HPDE6-E6E7 (cell line): ENCODE results near the gene NDUFA12.
"Not testable (repeated sequence)": the region's sequence is repeated elsewhere in the genome, so short reads cannot be mapped to it uniquely, and the experiment has no call there.

Experiments
- DNase-seq: peaks from one replicate; pipeline ENCODE4 v3.0.0; 2011; ENCODE audit warnings: missing footprints; ENCODE audit errors: extremely low spot score

NDUFA12 gene

DNA sequence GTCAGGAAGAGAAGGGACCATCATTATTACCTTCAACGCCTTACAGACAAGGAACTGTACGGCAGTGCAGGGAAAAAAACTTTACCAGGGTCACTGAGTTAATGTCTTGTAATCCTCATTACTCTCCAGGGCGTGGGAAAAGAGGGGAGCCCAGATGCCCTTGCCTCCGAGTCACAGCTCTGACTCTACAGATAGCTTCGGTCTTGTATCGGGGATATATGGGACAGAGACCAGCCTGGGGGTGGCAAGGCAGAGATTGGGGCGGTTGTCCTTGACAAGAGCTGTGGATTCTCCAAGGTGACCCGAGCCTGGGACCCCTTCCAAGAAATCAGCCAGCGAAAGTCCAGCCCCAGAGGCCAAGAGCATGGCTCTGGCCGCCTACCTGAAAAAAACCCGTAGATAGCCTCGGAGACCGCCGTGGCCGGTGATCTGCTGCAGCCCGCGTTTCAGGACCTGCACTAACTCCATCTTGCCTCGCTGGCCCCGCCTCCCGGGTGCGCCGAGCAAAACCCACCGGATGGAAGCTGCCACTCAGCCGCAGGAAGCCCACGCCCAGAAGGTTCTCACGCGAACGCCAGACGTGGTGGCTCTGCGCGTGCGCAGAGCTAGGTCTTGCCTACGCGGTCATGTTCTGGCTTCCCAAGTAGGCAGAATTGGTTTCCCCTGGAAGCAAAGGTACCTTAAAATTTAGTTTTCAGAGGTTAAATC, at the start of gene NDUFA12:
TSS of gene NDUFA12 (minus strand) at position 485 of the 708 bp plus-strand sequence. CDS start at position 468, 17 bp downstream.
- DNase-seq: peak; percentile 90

DNA sequence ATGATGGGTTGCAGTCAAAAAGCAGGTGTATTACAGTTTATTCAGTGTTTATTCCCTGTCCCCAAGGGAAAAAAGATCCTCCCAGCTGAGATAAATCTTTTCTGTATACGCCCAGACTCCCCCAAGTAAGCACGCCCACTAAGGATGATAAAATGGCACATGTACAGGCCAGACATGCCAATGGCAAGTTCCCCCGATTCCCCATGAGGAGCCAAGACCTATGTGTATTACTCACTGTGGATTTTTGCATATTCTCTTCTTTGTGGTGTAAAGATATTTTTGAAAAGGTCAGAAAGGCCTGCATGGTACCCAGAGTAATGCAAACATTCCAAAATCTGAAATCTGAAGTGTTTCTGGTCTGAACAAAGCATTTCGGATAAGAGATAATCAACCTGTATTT, 47.7 kb upstream of the NDUFA12 start:
- no peak for DNase-seq

- DNase-seq: no peak
Measured at GRCh38 chr12:95037906-95038305, 34.4 kb upstream of the NDUFA12 start.

DNA sequence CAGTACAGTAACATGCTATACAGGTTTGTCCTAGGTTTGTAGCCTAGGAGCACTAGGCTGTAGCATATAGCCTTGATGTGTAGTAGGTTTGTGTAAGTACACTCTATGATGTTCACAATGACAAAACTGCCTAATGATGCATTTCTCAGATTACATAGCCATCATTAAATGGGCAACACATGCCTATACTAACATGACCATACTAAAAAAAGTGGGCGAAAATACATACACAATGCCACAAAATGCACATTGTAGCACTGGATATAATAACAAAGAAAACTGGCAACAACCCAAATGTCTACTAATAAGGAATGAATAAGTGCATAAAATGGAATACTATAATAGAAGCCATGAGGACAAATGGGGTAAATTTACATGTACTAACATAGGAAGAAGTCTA, 31.3 kb upstream of the NDUFA12 start:
- DNase-seq: no peak

DNA sequence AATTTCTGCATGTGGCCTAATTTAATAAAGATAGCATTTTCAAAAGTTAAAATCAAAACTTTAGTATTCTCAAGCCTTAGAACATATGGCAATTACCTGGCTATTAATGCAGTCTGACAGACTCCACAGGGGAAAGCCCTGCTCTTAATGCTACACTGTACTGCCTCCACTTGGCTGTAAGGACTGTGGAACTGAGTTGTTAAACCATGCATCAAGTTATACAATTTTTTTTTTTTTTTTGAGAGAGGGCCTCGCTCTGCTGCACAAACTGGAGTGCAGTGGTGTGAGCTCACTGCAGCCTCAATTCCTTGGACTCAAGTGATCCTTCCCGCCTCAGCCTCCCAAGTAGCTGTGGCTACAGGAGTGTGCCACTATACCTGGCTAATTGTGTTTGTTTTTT, 19.0 kb upstream of the NDUFA12 start:
- no peak for DNase-seq

DNA sequence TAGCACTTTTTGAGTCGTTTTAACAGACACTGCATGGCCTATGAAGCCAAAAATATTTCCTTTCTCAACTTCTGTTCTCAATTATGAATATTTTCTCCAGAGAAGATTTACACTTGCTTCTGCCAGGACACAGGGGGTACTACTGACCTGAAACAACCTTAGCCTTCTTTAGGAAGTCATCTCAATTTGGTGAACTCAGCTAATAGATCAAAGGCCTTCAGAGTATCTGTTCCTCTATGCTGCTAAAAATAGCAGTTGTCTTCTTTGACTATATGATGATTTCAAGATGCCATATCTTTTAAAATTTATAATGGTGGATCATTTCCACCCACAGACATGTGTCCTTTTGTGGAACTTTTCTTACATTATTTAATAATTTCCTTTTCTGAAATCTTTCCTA, 14.0 kb upstream of the NDUFA12 start:
- no peak for DNase-seq

DNA sequence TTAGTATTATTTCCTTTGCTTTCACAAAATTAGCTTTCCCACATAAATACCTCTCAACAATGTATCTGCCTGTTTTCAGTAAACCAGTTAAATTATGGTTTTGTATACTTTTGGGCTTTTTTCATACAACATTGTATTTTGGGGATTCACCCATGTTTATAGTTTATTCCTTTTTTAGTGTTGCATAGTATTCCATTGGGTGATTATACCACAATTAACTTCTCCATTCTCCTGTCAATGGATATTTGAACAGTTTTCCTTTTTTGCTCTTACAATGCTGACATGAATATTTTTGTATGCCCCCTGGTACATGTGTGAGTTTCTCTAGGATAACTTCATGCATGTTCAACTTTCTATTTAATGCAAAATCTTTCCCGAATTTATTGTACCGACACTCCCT, 12.6 kb upstream of the NDUFA12 start:
- DNase-seq: no peak

DNA sequence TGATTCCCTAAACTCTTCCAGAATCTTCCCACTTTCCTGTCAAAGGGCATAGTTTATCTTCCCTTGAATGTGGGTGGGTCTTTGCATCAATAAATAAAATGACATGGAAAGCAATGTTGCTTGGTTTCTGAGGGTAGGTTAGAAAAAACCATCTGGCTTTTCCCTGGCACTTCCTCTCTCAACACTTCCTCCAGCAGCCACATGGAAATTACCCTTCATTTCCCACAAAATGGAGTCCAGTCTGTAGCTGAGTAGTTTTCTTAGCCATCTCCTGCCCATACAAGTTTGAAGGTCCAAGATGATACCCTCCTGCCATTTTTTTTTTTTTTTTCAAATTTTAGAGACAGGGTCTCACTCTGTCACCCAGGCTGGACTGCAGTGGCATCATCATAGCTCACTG, 11.1 kb upstream of the NDUFA12 start:
- DNase-seq: no peak

- no peak for DNase-seq
Measured at GRCh38 chr12:95006206-95006605, 2.7 kb upstream of the NDUFA12 start.

DNA sequence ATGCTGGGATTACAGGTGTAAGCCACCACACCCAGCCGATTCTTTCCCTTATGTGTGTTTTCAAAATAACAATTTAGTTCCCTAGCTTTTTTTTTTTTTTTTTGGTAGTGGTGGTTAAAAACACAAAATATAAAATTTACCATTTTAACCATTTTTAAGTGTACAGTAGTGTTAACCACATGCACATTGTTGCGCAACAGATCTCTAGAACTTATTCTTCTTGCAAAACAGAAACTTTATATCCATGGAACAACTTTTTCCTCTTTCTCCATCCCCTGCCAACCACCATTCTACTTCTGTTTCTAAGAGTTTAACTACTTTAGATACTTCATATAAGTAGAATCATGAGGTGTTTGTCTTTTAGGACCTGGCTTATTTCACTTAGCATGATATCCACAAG, 1.1 kb upstream of the NDUFA12 start:
- no peak for DNase-seq

DNA sequence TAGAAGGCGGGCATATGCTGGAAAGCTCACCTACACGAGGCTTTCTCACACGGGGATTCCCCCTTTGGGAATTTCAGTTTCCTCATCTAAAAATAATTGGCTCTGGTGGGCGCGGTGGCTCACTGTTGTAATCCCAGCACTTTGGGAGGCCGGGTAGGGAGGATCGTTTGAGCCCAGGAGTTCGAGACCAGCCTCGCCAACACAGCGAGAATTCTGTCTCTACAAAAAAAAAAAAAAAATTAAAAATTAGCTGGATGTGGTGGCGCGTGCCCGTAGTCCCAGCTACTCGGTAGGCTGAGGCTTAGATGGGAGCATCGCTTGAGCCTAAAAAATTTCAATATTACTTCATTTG, 400 bp upstream of the NDUFA12 start:
- no peak for DNase-seq

DNA sequence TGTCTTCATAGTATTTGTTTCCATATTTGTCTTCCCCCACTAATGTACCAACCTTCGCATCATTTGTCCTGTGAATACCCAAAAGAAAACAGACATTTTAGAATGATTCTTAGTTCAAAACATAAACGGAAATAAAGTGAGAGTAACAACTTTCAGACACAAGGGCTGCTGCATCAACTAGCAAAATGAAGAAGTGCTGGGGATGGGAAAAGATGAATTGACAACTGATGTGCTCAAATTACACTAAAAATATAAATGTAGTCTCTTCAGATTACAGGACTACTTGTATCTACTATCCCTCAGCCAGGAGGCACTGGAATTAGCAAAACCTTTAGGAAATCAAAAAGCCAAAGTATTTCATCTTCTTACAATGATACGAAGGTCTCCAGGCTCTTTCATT, 743 bp downstream of the NDUFA12 start:
- no peak for DNase-seq

GRCh38 chr12:94998326-94998725, 5.2 kb downstream of the NDUFA12 start:
- DNase-seq: no peak

DNA sequence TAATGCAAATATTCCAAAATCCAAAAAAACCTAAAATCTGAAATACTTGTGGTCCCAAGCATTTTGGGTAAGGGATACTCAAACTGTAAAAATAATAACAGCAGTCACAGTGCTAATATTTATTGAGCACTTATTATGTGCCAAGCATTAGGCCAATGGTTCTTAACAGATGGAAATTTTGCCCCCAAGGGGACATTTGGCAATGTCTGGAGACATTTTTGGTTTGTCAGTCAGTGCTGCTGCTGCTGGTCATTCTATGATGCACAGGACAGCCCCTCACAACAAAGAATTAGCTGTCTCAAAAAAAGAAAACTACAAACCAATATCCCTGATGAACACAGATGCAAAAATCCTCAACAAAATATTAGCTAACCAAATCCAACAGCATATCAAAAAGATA, 5.8 kb downstream of the NDUFA12 start:
- DNase-seq: no peak

GRCh38 chr12:94997061-94997460, 6.4 kb downstream of the NDUFA12 start:
- no peak for DNase-seq

GRCh38 chr12:94994312-94994711, 9.2 kb downstream of the NDUFA12 start:
- peak; percentile 78 for DNase-seq

- DNase-seq: not testable (repeated sequence)
Measured at GRCh38 chr12:94993855-94994254, 9.6 kb downstream of the NDUFA12 start.

DNA sequence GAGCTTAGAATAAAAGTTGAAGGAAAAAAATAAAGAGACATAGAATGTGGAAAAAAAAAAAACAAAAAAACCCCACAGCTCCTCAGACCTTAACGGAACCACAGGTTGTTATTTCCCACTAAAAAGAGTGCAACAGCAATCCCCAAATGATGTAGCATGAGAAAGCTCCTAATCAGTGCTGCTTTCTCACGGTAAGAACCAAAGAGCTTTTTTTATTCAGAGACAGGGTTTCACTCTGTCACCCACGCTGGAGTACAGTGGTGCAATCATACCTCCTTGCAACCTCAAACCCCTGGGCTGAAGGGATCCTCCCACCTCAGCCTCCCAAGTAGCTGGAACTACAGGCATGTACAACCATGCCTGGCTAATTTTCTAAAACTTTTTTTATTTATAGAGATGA, 13.3 kb downstream of the NDUFA12 start:
- no peak for DNase-seq

DNA sequence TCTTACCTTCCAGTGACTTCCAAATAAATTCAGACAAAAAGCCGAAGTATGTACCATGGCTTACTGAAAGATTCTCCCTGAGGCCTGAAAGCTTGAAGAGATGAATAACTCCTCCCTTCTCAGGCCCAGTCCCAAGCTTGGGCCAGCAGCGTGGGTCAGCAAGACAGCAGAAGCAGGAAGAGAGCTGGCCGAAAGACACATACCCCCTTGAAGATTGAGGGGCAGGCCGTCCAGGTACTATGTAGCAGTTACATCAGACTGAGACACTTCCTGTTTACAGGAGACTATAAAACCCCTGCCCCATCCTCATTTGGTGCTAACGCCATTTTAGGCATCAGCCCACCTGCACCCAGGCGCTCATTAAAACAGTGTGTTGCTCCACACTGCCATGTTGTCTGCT, 15.0 kb downstream of the NDUFA12 start:
- DNase-seq: no peak

GRCh38 chr12:94987801-94988200, 15.7 kb downstream of the NDUFA12 start:
- no peak for DNase-seq

DNA sequence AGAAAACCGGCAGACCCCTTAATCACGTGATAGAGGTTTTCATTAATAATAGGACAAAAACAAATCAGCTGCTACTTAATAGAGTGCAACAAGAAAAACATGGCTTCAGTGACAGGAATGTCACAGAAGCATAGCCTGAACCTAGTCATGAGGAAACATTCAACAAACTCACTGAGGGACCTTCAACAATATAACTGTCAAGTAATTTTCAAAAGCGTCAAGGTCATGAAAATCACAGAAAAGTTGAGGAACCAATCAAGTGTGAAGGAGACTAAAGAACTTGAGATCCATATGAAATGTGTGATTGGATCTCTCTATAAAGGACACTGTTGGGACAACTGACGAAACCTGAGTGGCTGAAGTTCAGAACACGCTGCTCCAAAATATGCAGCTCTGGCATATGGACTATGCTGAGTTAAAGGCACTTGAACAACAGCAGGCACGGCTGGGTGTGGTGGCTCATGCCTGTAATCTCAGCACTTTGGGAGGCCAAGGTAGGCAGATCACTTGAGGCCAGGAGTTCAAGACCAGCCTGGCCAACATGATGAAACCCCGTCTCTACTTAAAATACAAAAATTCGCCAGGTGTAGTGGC, 16.3 kb downstream of the NDUFA12 start:
- DNase-seq: no peak

DNA sequence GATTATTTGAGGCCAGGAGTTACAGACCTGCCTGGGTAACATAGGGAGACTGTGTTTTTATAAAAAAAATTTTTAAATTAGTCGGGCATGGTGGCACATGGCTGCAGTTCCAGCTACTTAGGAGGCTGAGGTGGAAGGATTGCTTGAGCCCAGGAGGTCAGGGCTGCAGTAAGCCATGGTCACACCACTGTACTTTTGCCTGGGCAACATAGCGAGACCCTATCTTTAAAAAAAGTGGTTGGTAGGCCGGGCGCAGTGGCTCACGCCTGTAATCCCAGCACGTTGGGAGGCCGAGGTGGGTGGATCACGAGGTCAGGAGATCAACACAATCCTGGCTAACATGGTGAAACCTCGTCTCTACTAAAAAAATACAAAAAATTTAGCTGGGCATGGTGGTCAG, 18.4 kb downstream of the NDUFA12 start:
- DNase-seq: not testable (repeated sequence)

DNA sequence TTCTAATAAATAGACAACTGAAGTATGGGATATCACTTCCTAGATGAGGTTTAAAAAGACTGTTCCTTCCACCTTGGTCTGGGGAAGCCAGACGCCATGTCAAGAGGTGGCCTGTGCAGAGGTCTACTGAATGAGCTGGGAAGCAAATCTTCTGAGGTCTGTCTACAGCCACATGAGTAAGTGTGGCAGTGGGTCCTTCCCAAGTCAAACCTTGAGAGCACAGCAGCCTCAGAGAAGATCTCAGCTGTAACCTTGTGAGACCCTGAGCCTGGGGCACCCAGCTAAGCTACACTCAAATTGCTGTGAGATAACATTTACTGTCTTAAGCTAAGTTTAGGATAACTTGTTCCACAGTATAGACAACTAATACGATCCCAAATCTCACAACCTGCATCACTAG, 20.2 kb downstream of the NDUFA12 start:
- DNase-seq: no peak

- no peak for DNase-seq
Measured at GRCh38 chr12:94982456-94982855, 21.0 kb downstream of the NDUFA12 start.
